HepG2 (cell line): Measurements from ENCODE around the gene TAF6L. TPM values are rescaled to one million over a fixed set of nuclear protein-coding genes. Genes with fewer than 3 reads are reported as not detected.

Source experiments
- ATF6 ChIP-seq: sonication (generic); formaldehyde crosslinking; conservative IDR thresholded peaks from 2 replicates; pipeline ENCODE4 v1.4.0; 2020; ENCODE audit warnings: missing genetic modification reagents
- FOXA3 ChIP-seq: IDR thresholded peaks from 2 replicates; pipeline ENCODE4 v1.6.1; 2016; ENCODE audit warnings: missing genetic modification reagents, missing compliant biosample characterization
- GABPB1 ChIP-seq: IDR thresholded peaks from 2 replicates; pipeline ENCODE4 v1.6.1; 2016; ENCODE audit warnings: mild to moderate bottlenecking, missing genetic modification reagents, moderate library complexity, missing compliant biosample characterization
- GFI1 ChIP-seq: sonication (generic); formaldehyde crosslinking; IDR thresholded peaks from 2 replicates; pipeline ENCODE4 v1.5.0; 2020; ENCODE audit warnings: missing genetic modification reagents, mild to moderate bottlenecking, borderline replicate concordance
- NR2F6 ChIP-seq, 2 experiments: IDR thresholded peaks; 2 replicates each; pipeline ENCODE4 v1.6.1; 2016; ENCODE audit warnings: antibody characterized with exemption in 1 of 2, mild to moderate bottlenecking in 1 of 2
- PRDM15 ChIP-seq: sonication (generic); formaldehyde crosslinking; IDR thresholded peaks from 2 replicates; pipeline ENCODE4 v1.4.0; 2020; ENCODE audit warnings: missing genetic modification reagents
- RARG ChIP-seq: sonication (generic); formaldehyde crosslinking; IDR thresholded peaks from 2 replicates; pipeline ENCODE4 v1.4.0; 2020; ENCODE audit warnings: low read depth, mild to moderate bottlenecking, missing genetic modification reagents
- RERE ChIP-seq: IDR thresholded peaks from 2 replicates; pipeline ENCODE4 v1.6.1; 2016; ENCODE audit warnings: low read depth, missing genetic modification reagents, missing compliant biosample characterization
- RFXANK ChIP-seq: IDR thresholded peaks from 2 replicates; pipeline ENCODE4 v1.6.1; 2016
- TGIF2 ChIP-seq: IDR thresholded peaks from 2 replicates; pipeline ENCODE4 v1.6.1; 2016; ENCODE audit warnings: control low read depth, missing compliant biosample characterization
- ZNF143 ChIP-seq: sonication (generic); formaldehyde crosslinking; IDR thresholded peaks from 2 replicates; pipeline ENCODE4 v1.4.0; 2020; ENCODE audit warnings: missing genetic modification reagents
- ZNF296 ChIP-seq: sonication (generic); formaldehyde crosslinking; conservative IDR thresholded peaks from 2 replicates; pipeline ENCODE4 v1.5.0; 2020; ENCODE audit warnings: mild to moderate bottlenecking, missing genetic modification reagents
- ZNF746 ChIP-seq: sonication (generic); formaldehyde crosslinking; IDR thresholded peaks from 2 replicates; pipeline ENCODE4 v1.8.0; 2022; ENCODE audit warnings: mild to moderate bottlenecking, missing genetic modification reagents
- polyA plus RNA-seq, 8 experiments: library from polyadenylated mRNA; depleted of rRNA in 3 of 8; stranded (reverse) in 7 of 8; unstranded in 1 of 8; fragments of >200 nt; fragmentation: Illumina TruSeq in 4 of 8; extraction: Trizol in 4 of 8; gene quantifications; 2 replicates each; pipeline versions ENCODE4 v1.2.1 to v1.2.3, GENCODE V29; 2011 to 2016; ENCODE audit warnings: low read depth in 4 of 8, missing spikeins in 1 of 8, mixed read lengths in 1 of 8; ENCODE audit not compliant: insufficient read depth in 1 of 8
- total RNA-seq, 5 experiments: library from RNA; depleted of rRNA; stranded (reverse); fragments of >200 nt; fragmentation: Illumina TruSeq; extraction: Trizol; gene quantifications; 2 replicates each; pipeline ENCODE4 v1.2.3, GENCODE V29; 2016; ENCODE audit warnings: low read depth in 1 of 5
- TF ChIP-seq, protein P1 (sequence below): sonication (generic); formaldehyde crosslinking; IDR thresholded peaks from 2 replicates; pipeline ENCODE4 v1.4.0; 2020; ENCODE audit warnings: missing genetic modification reagents, borderline replicate concordance
- TF ChIP-seq, protein P2 (sequence below): sonication (generic); formaldehyde crosslinking; IDR thresholded peaks from 2 replicates; pipeline ENCODE4 v1.8.1; 2022; ENCODE audit warnings: mild to moderate bottlenecking, missing genetic modification reagents

The TAF6L gene
- total and polyA plus RNA-seq, 2 of the 13 experiments (the other 11 are each of a cell fraction or from before 2014, with no cell fraction given): 12.6 to 19.4 TPM

DNA sequence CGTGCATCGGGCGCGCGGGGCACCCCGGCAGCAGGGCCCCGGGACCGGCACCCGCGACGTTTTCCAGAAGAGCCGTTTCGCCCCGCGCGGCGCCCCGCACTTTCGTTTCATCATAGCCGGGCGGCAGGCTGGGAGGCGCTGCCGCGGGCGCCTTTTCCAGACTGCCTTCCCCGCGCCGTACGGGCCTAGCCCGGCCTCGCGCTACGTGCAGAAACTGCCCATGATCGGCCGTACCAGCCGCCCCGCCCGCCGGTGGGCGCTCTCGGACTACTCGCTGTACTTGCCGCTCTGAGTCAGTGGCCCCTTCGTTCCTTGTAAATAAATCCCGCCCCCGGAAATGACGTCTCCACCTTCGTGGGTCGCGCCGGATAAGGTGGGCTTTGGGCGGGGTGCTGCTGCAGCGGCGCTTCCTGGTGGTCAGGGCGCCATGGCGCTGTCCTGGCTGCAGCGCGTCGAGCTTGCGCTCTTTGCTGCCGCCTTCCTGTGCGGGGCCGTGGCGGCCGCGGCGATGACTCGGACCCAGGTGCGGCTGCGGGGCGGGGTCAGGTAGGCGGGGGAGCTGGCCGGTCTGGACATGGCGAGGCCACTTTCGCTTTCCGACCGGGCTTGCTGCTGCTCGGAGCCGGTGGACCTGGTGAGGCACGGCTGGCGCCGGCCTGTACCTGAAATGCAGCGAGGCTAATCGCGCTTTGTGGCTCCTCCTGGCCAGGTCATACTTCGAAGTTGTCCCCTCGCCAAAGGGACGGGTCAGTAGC is 16.0 kb downstream of the TAF6L start, which contains the start of gene TMEM179B (continued):
- TF ChIP-seq, protein P1, sequence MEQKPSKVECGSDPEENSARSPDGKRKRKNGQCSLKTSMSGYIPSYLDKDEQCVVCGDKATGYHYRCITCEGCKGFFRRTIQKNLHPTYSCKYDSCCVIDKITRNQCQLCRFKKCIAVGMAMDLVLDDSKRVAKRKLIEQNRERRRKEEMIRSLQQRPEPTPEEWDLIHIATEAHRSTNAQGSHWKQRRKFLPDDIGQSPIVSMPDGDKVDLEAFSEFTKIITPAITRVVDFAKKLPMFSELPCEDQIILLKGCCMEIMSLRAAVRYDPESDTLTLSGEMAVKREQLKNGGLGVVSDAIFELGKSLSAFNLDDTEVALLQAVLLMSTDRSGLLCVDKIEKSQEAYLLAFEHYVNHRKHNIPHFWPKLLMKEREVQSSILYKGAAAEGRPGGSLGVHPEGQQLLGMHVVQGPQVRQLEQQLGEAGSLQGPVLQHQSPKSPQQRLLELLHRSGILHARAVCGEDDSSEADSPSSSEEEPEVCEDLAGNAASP (CRISPR knock-in tag): peak; percentile 38; the same call in 1 of the 2 replicates
- TF ChIP-seq ZNF143: peak; percentile 64; the same call in 1 of the 2 replicates
- TF ChIP-seq NR2F6 (IDR thresholded peaks at IDR 0.05): no peak
- TF ChIP-seq NR2F6 (CRISPR knock-in tag; IDR thresholded peaks at IDR 0.05): peak; percentile 65
- TF ChIP-seq, protein P2, sequence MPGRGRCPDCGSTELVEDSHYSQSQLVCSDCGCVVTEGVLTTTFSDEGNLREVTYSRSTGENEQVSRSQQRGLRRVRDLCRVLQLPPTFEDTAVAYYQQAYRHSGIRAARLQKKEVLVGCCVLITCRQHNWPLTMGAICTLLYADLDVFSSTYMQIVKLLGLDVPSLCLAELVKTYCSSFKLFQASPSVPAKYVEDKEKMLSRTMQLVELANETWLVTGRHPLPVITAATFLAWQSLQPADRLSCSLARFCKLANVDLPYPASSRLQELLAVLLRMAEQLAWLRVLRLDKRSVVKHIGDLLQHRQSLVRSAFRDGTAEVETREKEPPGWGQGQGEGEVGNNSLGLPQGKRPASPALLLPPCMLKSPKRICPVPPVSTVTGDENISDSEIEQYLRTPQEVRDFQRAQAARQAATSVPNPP (CRISPR knock-in tag): peak; percentile 98
- TF ChIP-seq GFI1 (CRISPR knock-in tag): no peak; the same call in 1 of the 2 replicates
- TF ChIP-seq GABPB1 (CRISPR knock-in tag): peak; percentile 98
- TF ChIP-seq RARG: no peak; the same call in 1 of the 2 replicates
- no peak for TF ChIP-seq PRDM15
- TF ChIP-seq ATF6 (CRISPR knock-in tag): no peak
- no peak for TF ChIP-seq ZNF296
- TF ChIP-seq TGIF2 (CRISPR knock-in tag): no peak; the same call in 1 of the 2 replicates
- peak; percentile 41; the same call in 1 of the 2 replicates for TF ChIP-seq RFXANK (CRISPR knock-in tag)
- TF ChIP-seq FOXA3 (CRISPR knock-in tag): peak; percentile 90
- TF ChIP-seq RERE: 0 out of 2 replicates have a peak, but pooled peaks have one; percentile 50
- TF ChIP-seq ZNF746 (CRISPR knock-in tag): no peak
